LHCN-M2 (cell line): ENCODE measurements around the gene HHAT. TPM values are rescaled to one million over a fixed set of nuclear protein-coding genes. Genes with fewer than 3 reads are reported as not detected.

ENCODE experiments used
- DNase-seq: peaks from one replicate; pipeline ENCODE4 v3.0.0-alpha.2; 2012; ENCODE audit warnings: low read depth
- total RNA-seq: library from RNA; depleted of rRNA; stranded (reverse); fragments of >200 nt; gene quantifications from 2 replicates; pipeline ENCODE4 v1.2.3, GENCODE V29; 2014; rRNA removed

The HHAT gene
- total RNA-seq, 1 experiment from 2014 or later: 24.6 TPM

DNA sequence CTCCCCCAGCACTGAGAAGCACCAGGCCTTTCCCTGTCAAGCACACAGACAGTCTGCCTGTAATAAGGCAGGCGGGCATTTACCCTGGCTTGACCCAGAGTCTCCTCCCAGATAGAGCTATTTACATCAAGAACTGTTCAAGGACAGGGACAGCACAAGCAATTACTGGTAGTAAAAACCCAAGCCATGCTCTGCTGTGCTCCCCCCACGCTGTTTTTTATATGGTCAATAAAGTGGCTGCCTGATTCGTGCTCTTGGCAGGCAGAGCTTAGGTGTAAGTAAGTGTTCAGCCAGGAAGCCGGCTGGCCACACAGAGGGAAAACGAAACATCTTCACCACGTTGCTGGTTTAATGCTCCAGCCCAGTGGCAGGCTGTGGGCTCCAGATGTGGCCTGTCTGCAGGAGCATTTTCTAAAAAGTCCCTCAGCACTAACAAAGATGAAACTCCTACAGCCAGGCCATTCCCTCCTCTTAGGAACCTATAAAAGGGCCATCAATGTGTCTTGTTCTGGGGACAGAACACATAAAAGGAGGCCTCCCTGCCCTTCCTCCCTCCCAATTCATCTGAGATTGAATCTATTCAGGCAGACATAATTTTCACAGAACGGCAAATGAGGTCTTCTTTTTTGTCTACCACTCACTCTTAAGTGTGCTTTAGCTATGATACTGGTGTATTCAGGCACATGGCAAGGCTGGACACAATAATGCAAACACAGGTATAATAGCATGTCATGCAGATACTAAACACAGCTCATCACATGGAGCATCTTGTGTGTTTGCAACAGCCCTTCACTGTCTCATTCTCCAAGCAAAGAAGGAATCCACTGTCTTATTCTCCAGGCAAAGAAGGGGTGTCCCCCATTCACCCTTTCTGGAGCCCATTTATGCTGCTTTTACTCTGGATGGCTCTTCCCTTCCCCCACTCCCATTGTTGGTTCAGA is 378.9 kb downstream of the HHAT start:
- DNase-seq: no peak

- DNase-seq: peak; percentile 19
Observed at GRCh38 chr1:210709701-210710100, 381.0 kb downstream of the HHAT start.

DNA sequence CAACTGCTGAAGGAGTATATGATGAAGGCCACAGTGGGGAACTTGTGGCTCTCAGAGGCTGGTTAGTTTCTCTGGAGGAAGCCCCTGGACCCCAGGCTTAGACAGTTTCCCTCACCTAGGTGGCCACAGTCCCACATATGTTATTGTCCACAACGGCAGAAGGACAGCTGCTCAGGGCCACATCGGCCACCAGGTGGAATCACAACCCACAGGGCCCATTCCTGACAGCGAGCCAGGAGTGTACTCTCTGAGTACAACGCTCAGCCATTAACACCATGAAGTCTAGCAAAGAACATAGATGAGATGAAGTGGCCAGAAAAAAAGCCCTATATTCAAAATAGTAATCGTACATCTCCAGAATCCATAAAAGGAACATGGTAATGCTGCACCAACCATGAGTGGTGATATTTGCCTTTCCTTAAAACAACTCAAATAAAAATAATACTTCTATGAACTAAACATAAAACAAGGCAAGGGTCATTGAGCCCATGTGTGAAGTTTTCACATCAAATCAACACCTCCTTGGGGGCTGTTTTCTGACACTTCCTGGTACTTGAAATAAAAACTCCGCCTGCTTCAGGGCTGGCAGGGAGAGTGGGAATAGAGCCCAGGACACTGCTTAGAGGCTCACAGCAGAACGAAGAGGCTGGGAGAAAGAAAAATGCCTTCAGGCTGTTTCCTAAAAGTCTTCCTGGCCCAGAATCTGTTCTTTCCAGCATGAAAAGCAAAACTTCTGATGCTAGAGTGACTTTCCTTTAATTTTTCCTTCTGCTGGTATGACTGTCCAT is 383.3 kb downstream of the HHAT start:
- DNase-seq: no peak

DNA sequence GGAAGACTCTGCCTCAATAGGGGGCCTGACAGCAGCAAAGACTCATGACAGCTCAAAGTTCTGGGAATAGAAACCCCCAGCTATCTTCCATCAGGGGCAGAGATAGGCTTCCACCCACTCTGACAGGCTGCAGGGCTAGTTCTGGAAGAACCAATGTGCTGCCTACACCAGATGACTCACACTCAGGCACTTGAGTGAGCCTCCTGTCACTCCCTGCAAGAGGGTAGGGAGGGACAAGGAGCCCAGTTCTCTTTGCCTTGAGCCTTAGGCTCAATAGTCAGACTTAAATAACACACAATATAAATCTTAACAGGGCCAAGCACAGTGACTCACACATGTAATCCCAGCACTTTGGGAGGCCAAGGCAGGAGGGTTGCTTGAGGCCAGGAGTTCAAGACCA is 386.4 kb downstream of the HHAT start:
- DNase-seq: peak; percentile 11

GRCh38 chr1:210722410-210723081 is 393.8 kb downstream of the HHAT start:
- no peak for DNase-seq

- DNase-seq: no peak
Observed at GRCh38 chr1:210723646-210724045, 394.9 kb downstream of the HHAT start.

DNA sequence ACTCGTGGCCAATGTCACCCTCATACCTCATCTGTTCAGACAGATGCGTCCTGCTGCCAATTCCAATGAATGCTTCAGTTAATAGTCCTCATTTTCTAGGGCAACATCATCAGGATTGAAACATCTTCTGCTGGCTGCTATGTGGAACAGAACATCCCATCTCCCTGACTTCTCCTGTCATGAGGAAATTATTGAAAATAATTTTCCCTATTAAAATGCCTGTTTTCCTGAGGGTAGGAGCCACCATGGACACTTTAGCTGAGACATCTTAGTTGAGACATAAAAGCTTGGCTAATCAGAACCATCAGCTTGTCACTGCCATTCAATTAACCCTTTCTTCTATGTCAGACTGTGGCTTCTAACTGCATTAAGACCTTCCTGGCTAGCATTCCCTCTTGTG is 396.1 kb downstream of the HHAT start:
- no peak for DNase-seq

Other genes starting within 250 kb of the HHAT start
- gene SERTAD4, start 96.1 kb upstream of the HHAT start, total RNA-seq: 0.06 and 3.1 TPM in 2 replicates